HepG2 (cell line): ENCODE data around the gene CDKN1C. TPM values are rescaled to one million over a fixed set of nuclear protein-coding genes. Genes with fewer than 3 reads are reported as not detected.

ENCODE experiments used
- CREBL2 ChIP-seq: sonication (generic); formaldehyde crosslinking; IDR thresholded peaks from 2 replicates; pipeline ENCODE4 v1.8.1; 2023; ENCODE audit warnings: missing genetic modification reagents, mild to moderate bottlenecking, borderline replicate concordance
- FIP1L1 ChIP-seq: fragments of 200-400 bp; formaldehyde crosslinking; IDR thresholded peaks from 2 replicates; pipeline ENCODE4 v1.6.1; 2018; ENCODE audit warnings: low read depth, mild to moderate bottlenecking, low read length, moderate library complexity, borderline replicate concordance; ENCODE audit not compliant: insufficient read depth
- MAZ ChIP-seq, 2 experiments: sonication (generic) in 1 of 2; formaldehyde crosslinking in 1 of 2; IDR thresholded peaks; 2 replicates each; pipeline versions ENCODE4 v1.5.0 to v1.6.1; 2012 to 2020; ENCODE audit warnings: low read depth in 2 of 2, mild to moderate bottlenecking in 2 of 2, borderline replicate concordance in 1 of 2, improper control_type of control experiment in 1 of 2, low read length in 1 of 2, missing genetic modification reagents in 1 of 2, moderate library complexity in 1 of 2
- MED13 ChIP-seq: sonication (generic); formaldehyde crosslinking; IDR thresholded peaks from 2 replicates; pipeline ENCODE4 v1.5.0; 2020; ENCODE audit warnings: missing genetic modification reagents
- NRL ChIP-seq: sonication (generic); formaldehyde crosslinking; IDR thresholded peaks from 2 replicates; pipeline ENCODE4 v1.5.0; 2020; ENCODE audit warnings: missing genetic modification reagents, mild to moderate bottlenecking, moderate library complexity, borderline replicate concordance
- PHF21A ChIP-seq: sonication (generic); formaldehyde crosslinking; IDR thresholded peaks from 2 replicates; pipeline ENCODE4 v1.5.0; 2020; ENCODE audit warnings: mild to moderate bottlenecking, missing genetic modification reagents
- SMC3 ChIP-seq: IDR thresholded peaks from 2 replicates; pipeline ENCODE4 v1.6.1; 2011; ENCODE audit warnings: low read length, improper control_type of control experiment
- SRSF1 ChIP-seq: fragments of 200-400 bp; formaldehyde crosslinking; optimal IDR thresholded peaks from 2 replicates; pipeline ENCODE3; 2017; ENCODE audit warnings: mild to moderate bottlenecking, low read depth, low read length, moderate library complexity
- ZC3H13 ChIP-seq: sonication (generic); formaldehyde crosslinking; IDR thresholded peaks from 2 replicates; pipeline ENCODE4 v1.8.1; 2023; ENCODE audit warnings: mild to moderate bottlenecking, missing genetic modification reagents, moderate library complexity
- ZIK1 ChIP-seq: sonication (generic); formaldehyde crosslinking; IDR thresholded peaks from 2 replicates; pipeline ENCODE4 v1.5.0; 2020; ENCODE audit warnings: mild to moderate bottlenecking, low read depth, missing genetic modification reagents, borderline replicate concordance
- ZMYM3 ChIP-seq: sonication (generic); formaldehyde crosslinking; IDR thresholded peaks from 2 replicates; pipeline ENCODE4 v1.5.1; 2020; ENCODE audit warnings: mild to moderate bottlenecking, missing genetic modification reagents
- ZNF431 ChIP-seq: sonication (generic); formaldehyde crosslinking; IDR thresholded peaks from 2 replicates; pipeline ENCODE4 v1.9.0; 2022; ENCODE audit warnings: missing genetic modification reagents, low read depth, mild to moderate bottlenecking, borderline replicate concordance
- ZNF75D ChIP-seq: sonication (generic); formaldehyde crosslinking; IDR thresholded peaks from 2 replicates; pipeline ENCODE4 v1.8.1; 2023; ENCODE audit warnings: missing genetic modification reagents, mild to moderate bottlenecking, borderline replicate concordance
- polyA plus RNA-seq, 8 experiments: library from polyadenylated mRNA; depleted of rRNA in 3 of 8; stranded (reverse) in 7 of 8; unstranded in 1 of 8; fragments of >200 nt; fragmentation: Illumina TruSeq in 4 of 8; extraction: Trizol in 4 of 8; gene quantifications; 2 replicates each; pipeline versions ENCODE4 v1.2.1 to v1.2.3, GENCODE V29; 2011 to 2016; ENCODE audit warnings: low read depth in 4 of 8, missing spikeins in 1 of 8, mixed read lengths in 1 of 8; ENCODE audit not compliant: insufficient read depth in 1 of 8
- total RNA-seq, 5 experiments: library from RNA; depleted of rRNA; stranded (reverse); fragments of >200 nt; fragmentation: Illumina TruSeq; extraction: Trizol; gene quantifications; 2 replicates each; pipeline ENCODE4 v1.2.3, GENCODE V29; 2016; ENCODE audit warnings: low read depth in 1 of 5
- TF ChIP-seq, protein P1 (sequence below): sonication (generic); formaldehyde crosslinking; IDR thresholded peaks from 2 replicates; pipeline ENCODE4 v1.5.0; 2020; ENCODE audit warnings: missing genetic modification reagents
- TF ChIP-seq, protein P2 (sequence below): IDR thresholded peaks from 2 replicates; pipeline ENCODE4 v1.6.1; 2016; ENCODE audit warnings: low read depth, borderline replicate concordance
- TF ChIP-seq, protein P3 (sequence below): sonication (generic); formaldehyde crosslinking; IDR thresholded peaks from 2 replicates; pipeline ENCODE4 v1.4.0; 2020; ENCODE audit warnings: missing genetic modification reagents
- TF ChIP-seq, protein P4 (sequence below): sonication (generic); formaldehyde crosslinking; IDR thresholded peaks from 2 replicates; pipeline ENCODE4 v1.9.0; 2022; ENCODE audit warnings: missing genetic modification reagents, mild to moderate bottlenecking, borderline replicate concordance

The CDKN1C gene
- total and polyA plus RNA-seq, 2 of the 13 experiments (the other 11 are each of a cell fraction or from before 2014, with no cell fraction given): not detected

DNA sequence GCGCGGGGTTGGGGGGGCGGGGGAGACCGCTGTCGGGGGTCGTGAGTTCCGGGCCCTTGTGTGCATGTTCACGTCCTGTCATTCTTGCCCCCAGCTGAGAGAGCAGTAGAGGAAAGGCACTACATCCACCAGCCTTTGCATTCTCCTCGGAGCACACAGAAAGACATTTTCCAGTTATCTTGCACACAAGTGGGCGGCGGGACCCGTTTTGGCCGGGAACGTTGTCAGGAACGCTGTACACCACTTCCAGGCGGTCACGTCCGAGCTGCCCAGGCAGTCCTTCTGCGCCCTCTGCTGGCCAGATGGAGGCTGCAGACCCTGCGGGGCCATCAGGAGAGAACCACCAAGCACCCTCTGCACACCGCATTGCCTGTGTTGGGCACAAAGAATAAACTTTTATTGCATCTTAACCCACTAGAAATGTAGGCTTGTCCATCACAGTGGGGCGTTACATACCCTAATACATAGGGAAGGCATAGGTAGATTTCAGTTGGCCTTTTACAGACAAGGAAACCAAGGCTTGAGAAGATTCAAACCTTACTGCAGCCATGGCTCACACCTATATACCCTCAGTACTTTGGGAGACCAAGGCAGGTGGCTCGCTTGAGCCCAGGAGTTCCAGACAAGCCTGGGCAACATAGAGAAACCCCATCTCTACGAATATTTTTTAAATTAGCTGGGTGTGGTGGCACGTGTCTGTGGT lies 2.8 kb upstream of the CDKN1C start (continued):
- TF ChIP-seq, protein P1, sequence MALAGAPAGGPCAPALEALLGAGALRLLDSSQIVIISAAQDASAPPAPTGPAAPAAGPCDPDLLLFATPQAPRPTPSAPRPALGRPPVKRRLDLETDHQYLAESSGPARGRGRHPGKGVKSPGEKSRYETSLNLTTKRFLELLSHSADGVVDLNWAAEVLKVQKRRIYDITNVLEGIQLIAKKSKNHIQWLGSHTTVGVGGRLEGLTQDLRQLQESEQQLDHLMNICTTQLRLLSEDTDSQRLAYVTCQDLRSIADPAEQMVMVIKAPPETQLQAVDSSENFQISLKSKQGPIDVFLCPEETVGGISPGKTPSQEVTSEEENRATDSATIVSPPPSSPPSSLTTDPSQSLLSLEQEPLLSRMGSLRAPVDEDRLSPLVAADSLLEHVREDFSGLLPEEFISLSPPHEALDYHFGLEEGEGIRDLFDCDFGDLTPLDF (CRISPR knock-in tag): no peak
- TF ChIP-seq MAZ (IDR thresholded peaks at IDR 0.05; ENCODE audit: borderline replicate concordance, low read depth, low read length): no peak
- 0 out of 2 replicates have a peak, but pooled peaks have one; percentile 36 for TF ChIP-seq MAZ (CRISPR knock-in tag; IDR thresholded peaks at IDR 0.05; ENCODE audit: low read depth)
- no peak for TF ChIP-seq ZC3H13
- TF ChIP-seq MED13 (CRISPR knock-in tag): no peak
- TF ChIP-seq, protein P2, sequence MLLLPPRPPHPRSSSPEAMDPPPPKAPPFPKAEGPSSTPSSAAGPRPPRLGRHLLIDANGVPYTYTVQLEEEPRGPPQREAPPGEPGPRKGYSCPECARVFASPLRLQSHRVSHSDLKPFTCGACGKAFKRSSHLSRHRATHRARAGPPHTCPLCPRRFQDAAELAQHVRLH (CRISPR knock-in tag): peak; percentile 78; the same call in 1 of the 2 replicates
- 0 out of 2 replicates have a peak, but pooled peaks have one; percentile 27 for TF ChIP-seq PHF21A (CRISPR knock-in tag)
- TF ChIP-seq SRSF1: no peak
- no peak for TF ChIP-seq ZNF431 (CRISPR knock-in tag)
- no peak for TF ChIP-seq CREBL2 (CRISPR knock-in tag)
- no peak for TF ChIP-seq ZIK1 (CRISPR knock-in tag)
- TF ChIP-seq ZMYM3 (CRISPR knock-in tag): 0 out of 2 replicates have a peak, but pooled peaks have one; percentile 17
- TF ChIP-seq, protein P3, sequence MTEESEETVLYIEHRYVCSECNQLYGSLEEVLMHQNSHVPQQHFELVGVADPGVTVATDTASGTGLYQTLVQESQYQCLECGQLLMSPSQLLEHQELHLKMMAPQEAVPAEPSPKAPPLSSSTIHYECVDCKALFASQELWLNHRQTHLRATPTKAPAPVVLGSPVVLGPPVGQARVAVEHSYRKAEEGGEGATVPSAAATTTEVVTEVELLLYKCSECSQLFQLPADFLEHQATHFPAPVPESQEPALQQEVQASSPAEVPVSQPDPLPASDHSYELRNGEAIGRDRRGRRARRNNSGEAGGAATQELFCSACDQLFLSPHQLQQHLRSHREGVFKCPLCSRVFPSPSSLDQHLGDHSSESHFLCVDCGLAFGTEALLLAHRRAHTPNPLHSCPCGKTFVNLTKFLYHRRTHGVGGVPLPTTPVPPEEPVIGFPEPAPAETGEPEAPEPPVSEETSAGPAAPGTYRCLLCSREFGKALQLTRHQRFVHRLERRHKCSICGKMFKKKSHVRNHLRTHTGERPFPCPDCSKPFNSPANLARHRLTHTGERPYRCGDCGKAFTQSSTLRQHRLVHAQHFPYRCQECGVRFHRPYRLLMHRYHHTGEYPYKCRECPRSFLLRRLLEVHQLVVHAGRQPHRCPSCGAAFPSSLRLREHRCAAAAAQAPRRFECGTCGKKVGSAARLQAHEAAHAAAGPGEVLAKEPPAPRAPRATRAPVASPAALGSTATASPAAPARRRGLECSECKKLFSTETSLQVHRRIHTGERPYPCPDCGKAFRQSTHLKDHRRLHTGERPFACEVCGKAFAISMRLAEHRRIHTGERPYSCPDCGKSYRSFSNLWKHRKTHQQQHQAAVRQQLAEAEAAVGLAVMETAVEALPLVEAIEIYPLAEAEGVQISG (CRISPR knock-in tag): 0 out of 2 replicates have a peak, but pooled peaks have one; percentile 18
- TF ChIP-seq NRL (CRISPR knock-in tag): 0 out of 2 replicates have a peak, but pooled peaks have one; percentile 13
- TF ChIP-seq FIP1L1: no peak
- TF ChIP-seq, protein P4, sequence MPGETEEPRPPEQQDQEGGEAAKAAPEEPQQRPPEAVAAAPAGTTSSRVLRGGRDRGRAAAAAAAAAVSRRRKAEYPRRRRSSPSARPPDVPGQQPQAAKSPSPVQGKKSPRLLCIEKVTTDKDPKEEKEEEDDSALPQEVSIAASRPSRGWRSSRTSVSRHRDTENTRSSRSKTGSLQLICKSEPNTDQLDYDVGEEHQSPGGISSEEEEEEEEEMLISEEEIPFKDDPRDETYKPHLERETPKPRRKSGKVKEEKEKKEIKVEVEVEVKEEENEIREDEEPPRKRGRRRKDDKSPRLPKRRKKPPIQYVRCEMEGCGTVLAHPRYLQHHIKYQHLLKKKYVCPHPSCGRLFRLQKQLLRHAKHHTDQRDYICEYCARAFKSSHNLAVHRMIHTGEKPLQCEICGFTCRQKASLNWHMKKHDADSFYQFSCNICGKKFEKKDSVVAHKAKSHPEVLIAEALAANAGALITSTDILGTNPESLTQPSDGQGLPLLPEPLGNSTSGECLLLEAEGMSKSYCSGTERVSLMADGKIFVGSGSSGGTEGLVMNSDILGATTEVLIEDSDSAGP (CRISPR knock-in tag): 0 out of 2 replicates have a peak, but pooled peaks have one; percentile 43
- no peak for TF ChIP-seq ZNF75D (CRISPR knock-in tag)
- peak; percentile 48; the same call in 1 of the 2 replicates for TF ChIP-seq SMC3
